Mesodermal cell (in vitro differentiated cells): Measurements from ENCODE around the gene TNFAIP2.

ENCODE experiments used
- H3K27ac ChIP-seq: 2 replicates; pipeline ENCODE4 v1.7.0; 2013; ENCODE audit warnings: mild to moderate bottlenecking, low read depth, low read length, moderate library complexity; ENCODE audit not compliant: severe bottlenecking
- H3K36me3 ChIP-seq: 2 replicates; pipeline ENCODE4 v1.7.1; 2013; ENCODE audit warnings: mild to moderate bottlenecking, low read length, moderate library complexity; ENCODE audit not compliant: control insufficient read depth, insufficient read depth
- H3K4me1 ChIP-seq: one replicate; pipeline ENCODE4 v1.7.1; 2013; ENCODE audit warnings: mild to moderate bottlenecking, low read length; ENCODE audit not compliant: insufficient read depth, control insufficient read depth, poor library complexity, severe bottlenecking
- H3K4me3 ChIP-seq: 2 replicates; pipeline ENCODE4 v1.7.0; 2013; ENCODE audit warnings: low read length, control low read depth, mild to moderate bottlenecking; ENCODE audit not compliant: insufficient read depth, poor library complexity, severe bottlenecking; ENCODE audit errors: extremely low read depth
- H3K9me3 ChIP-seq: 2 replicates; pipeline ENCODE4 v1.7.1; 2013; ENCODE audit warnings: mild to moderate bottlenecking, low read length, moderate library complexity; ENCODE audit not compliant: control insufficient read depth
- WGBS, 2 experiments: methylation state at CpG; one replicate each; pipeline ENCODE4 v1.1.5; 2013; ENCODE audit warnings: missing lambda C conversion rate in 2 of 2; ENCODE audit not compliant: insufficient coverage in 2 of 2; 5-methylcytosine and 5-hydroxymethylcytosine counted together

Gene TNFAIP2

GRCh38 chr14:103087343-103087835, 35.9 kb upstream of the TNFAIP2 start:
- H3K9me3 ChIP-seq = no peaks in the 10 kb centered on the region
- no peak overlapping the region for H3K4me3 ChIP-seq
- peaks cover 6% of the 10 kb centered on the region for H3K4me1 ChIP-seq
- H3K36me3 ChIP-seq = no peaks in the 10 kb centered on the region
- no peak overlapping the region for H3K27ac ChIP-seq
- WGBS, 2 experiments = 56 to 71% methylated on average over 13 of the region's 13 CpGs

GRCh38 chr14:103088921-103089320, 34.3 kb upstream of the TNFAIP2 start:
- H3K4me1 ChIP-seq = peaks cover 6% of the 10 kb centered on the region
- H3K4me3 ChIP-seq = no peak overlapping the region
- WGBS, 2 experiments = 87 to 91% methylated on average over 2 to 6 of the region's 6 CpGs
- H3K36me3 ChIP-seq = no peaks in the 10 kb centered on the region
- no peaks in the 10 kb centered on the region for H3K9me3 ChIP-seq
- H3K27ac ChIP-seq = no peak overlapping the region

- Histone ChIP-seq H3K36me3 (no peaks in the 10 kb centered on the region), H3K27ac (no peak overlapping the region), H3K4me3 (no peak overlapping the region), H3K4me1 (peaks cover 6% of the 10 kb centered on the region), H3K9me3 (no peaks in the 10 kb centered on the region)
- 86 to 88% methylated on average over 20 to 27 of the region's 28 CpGs for WGBS, 2 experiments
Measured at GRCh38 chr14:103089386-103090335, 33.6 kb upstream of the TNFAIP2 start.

- no peaks in the 10 kb centered on the region for H3K36me3 ChIP-seq
- no peak overlapping the region for H3K4me3 ChIP-seq
- peaks cover 6% of the 10 kb centered on the region for H3K4me1 ChIP-seq
- H3K9me3 ChIP-seq = no peaks in the 10 kb centered on the region
- no peak overlapping the region for H3K27ac ChIP-seq
- WGBS, 2 experiments = 89 to 93% methylated on average over 7 to 11 of the region's 12 CpGs
Measured at GRCh38 chr14:103090481-103091020, 32.7 kb upstream of the TNFAIP2 start.

- H3K27ac ChIP-seq = no peak overlapping the region
- peak overlapping the region; percentile 23 for H3K4me3 ChIP-seq
- H3K36me3 ChIP-seq = no peaks in the 10 kb centered on the region
- WGBS, 2 experiments = 26 to 31% methylated on average over 25 to 61 of the region's 69 CpGs
- no peaks in the 10 kb centered on the region for H3K9me3 ChIP-seq
- peaks cover 6% of the 10 kb centered on the region for H3K4me1 ChIP-seq
Measured at GRCh38 chr14:103091041-103091882, 32.0 kb upstream of the TNFAIP2 start.

GRCh38 chr14:103091883-103092222, 31.4 kb upstream of the TNFAIP2 start:
- peaks cover 6% of the 10 kb centered on the region for H3K4me1 ChIP-seq
- no peak overlapping the region for H3K4me3 ChIP-seq
- 70 to 86% methylated on average over 3 to 4 of the region's 9 CpGs for WGBS, 2 experiments
- no peaks in the 10 kb centered on the region for H3K9me3 ChIP-seq
- no peak overlapping the region for H3K27ac ChIP-seq
- H3K36me3 ChIP-seq = no peaks in the 10 kb centered on the region

DNA sequence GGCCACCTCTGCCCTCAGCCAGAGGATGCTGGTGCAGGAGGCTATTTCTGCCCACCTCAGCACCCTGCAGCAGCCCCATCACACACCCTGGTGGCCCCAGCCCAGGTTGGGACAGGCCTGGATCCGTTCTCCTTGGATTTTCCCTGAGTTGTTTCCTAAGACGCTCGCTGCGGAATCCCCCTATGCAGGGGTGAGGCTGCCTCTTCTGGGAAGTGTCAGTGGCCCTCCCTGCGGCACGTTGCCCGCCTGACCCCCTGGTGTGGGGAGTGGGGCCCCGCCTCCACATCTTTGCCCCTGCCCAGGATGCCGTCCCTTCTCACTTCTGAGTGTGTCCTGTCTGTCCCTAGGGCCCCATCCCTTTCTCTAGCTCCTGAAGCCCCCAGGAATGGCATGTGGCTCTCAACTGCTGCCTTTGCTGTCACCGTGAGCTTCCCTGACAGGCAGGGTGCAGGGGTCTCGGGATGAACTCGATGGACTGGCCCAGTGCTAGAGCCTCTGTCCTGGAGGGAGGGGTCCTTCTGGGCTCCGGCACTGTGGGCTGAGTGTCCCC, 29.3 kb upstream of the TNFAIP2 start:
- no peak overlapping the region for H3K4me3 ChIP-seq
- 70 to 77% methylated on average over 12 to 13 of the region's 13 CpGs for WGBS, 2 experiments
- H3K9me3 ChIP-seq = no peaks in the 10 kb centered on the region
- H3K36me3 ChIP-seq = no peaks in the 10 kb centered on the region
- H3K4me1 ChIP-seq = peaks cover 9% of the 10 kb centered on the region
- no peak overlapping the region for H3K27ac ChIP-seq

GRCh38 chr14:103094406-103095209, 28.7 kb upstream of the TNFAIP2 start, which contains the start of gene EXOC3L4:
Gene EXOC3L4, plus strand, starts transcription at chr14:103094725. Its CDS starts 5,495 bp downstream, at chr14:103100220.
- Histone ChIP-seq H3K4me3 (no peak within 1 kb of the TSS), H3K27ac (no peak within 1 kb of the TSS), H3K9me3 (no peaks in the 10 kb centered on the region), H3K4me1 (peaks cover 16% of the 10 kb centered on the region), H3K36me3 (no peaks in the 10 kb centered on the region)
- 89 to 94% methylated on average over 14 to 21 of the region's 23 CpGs for WGBS, 2 experiments

DNA sequence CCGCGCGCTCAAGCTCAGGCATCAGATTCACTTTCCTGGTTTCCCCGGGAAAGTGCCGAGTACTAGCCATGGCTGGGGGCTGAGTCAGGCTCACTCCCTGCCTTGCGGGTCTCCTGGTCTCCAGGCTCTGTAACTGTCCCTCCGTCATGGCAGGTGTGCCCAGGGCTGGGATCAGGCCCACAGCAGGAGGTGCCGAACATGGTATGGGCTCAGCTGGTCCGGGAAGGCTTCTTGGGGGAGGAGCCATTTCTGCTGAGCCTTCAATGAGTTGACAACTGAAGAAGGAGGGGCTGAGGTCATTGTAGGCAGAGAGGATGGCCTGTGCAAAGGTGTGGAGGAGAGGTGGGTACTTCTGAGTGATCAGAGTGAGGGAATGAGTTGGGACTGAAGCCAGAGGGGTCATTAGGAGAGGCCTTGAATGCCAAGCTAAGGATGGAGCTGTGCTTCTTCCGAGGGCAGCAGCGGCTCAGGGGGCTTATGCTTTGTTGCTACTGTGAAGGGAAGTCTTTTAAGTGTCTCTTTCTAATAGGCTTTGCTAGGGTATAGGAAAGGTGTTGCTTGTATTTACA, 28.0 kb upstream of the TNFAIP2 start:
- Histone ChIP-seq H3K27ac (no peak overlapping the region), H3K36me3 (no peaks in the 10 kb centered on the region), H3K4me3 (no peak overlapping the region), H3K4me1 (peaks cover 21% of the 10 kb centered on the region), H3K9me3 (no peaks in the 10 kb centered on the region)
- WGBS, 2 experiments = 86% methylated on average over 11 of the region's 11 CpGs
